K562 (cell line): ENCODE results near the gene RASD2. TPM values are rescaled to one million over a fixed set of nuclear protein-coding genes. Genes with fewer than 3 reads are reported as not detected.
A peak's percentile ranks its signal among the peaks of the same experiment; 100 is the strongest.

Source experiments
- E2F3 ChIP-seq: fragments of 250-450 bp; sonication (Bioruptor Pico); IDR thresholded peaks from 2 replicates; pipeline ENCODE4 v1.4.0; 2020; ENCODE audit warnings: mild to moderate bottlenecking
- ELF1 ChIP-seq: fragments of 200-800 bp; sonication (Bioruptor generic); IDR thresholded peaks from 2 replicates; pipeline ENCODE4 v1.6.1; 2016; ENCODE audit warnings: missing genetic modification characterization, missing compliant biosample characterization
- EP300 ChIP-seq: IDR thresholded peaks from 2 replicates; pipeline ENCODE4 v1.6.1; 2012; ENCODE audit warnings: low read length, improper control_type of control experiment
- FOS ChIP-seq: IDR thresholded peaks from 3 replicates; pipeline ENCODE4 v1.6.1; 2011; ENCODE audit not compliant: insufficient read length; ENCODE audit errors: extremely low read depth
- KAT7 ChIP-seq: sonication (generic); formaldehyde crosslinking; IDR thresholded peaks from 2 replicates; pipeline ENCODE4 v1.8.0; 2022; ENCODE audit warnings: missing genetic modification reagents, mild to moderate bottlenecking, borderline replicate concordance
- KDM5B ChIP-seq: fragments of 200-600 bp; sonication (generic); IDR thresholded peaks from 2 replicates; pipeline ENCODE4 v1.6.1; 2012; ENCODE audit warnings: low read depth, mild to moderate bottlenecking, moderate library complexity, low read length, control low read depth, inconsistent platforms; ENCODE audit not compliant: insufficient replicate concordance
- MYBL2 ChIP-seq, 2 experiments: fragments of 450-650 bp in 1 of 2; sonication (generic) in 1 of 2; formaldehyde crosslinking in 1 of 2; IDR thresholded peaks; 2 replicates each; pipeline versions ENCODE4 v1.6.1 to v1.8.1; 2017 to 2022; ENCODE audit warnings: borderline replicate concordance in 1 of 2, inconsistent platforms in 1 of 2, low read depth in 1 of 2, mild to moderate bottlenecking in 1 of 2, missing genetic modification reagents in 1 of 2, moderate library complexity in 1 of 2
- NBN ChIP-seq: fragments of 450-650 bp; IDR thresholded peaks from 2 replicates; pipeline ENCODE4 v1.6.1; 2016; ENCODE audit warnings: low read depth, mild to moderate bottlenecking
- NR4A1 ChIP-seq, 2 experiments: fragments of 250-450 bp in 1 of 2; fragments of 450-650 bp in 1 of 2; sonication (Bioruptor Pico) in 1 of 2; IDR thresholded peaks; 2 replicates each; pipeline versions ENCODE4 v1.4.0 to v1.6.1; 2016 to 2020; ENCODE audit warnings: mild to moderate bottlenecking in 2 of 2, missing compliant biosample characterization in 1 of 2, missing genetic modification characterization in 1 of 2, moderate library complexity in 1 of 2
- POLR3A ChIP-seq: IDR thresholded peaks from 2 replicates; pipeline ENCODE4 v1.6.1; 2011; ENCODE audit warnings: borderline replicate concordance, mild to moderate bottlenecking, moderate library complexity; ENCODE audit not compliant: insufficient read length, insufficient read depth; ENCODE audit errors: extremely low read depth
- SAFB2 ChIP-seq: fragments of 200-400 bp; formaldehyde crosslinking; IDR thresholded peaks from 2 replicates; pipeline ENCODE4 v1.6.1; 2018; ENCODE audit warnings: borderline replicate concordance, low read length, low read depth, moderate library complexity; ENCODE audit not compliant: severe bottlenecking
- SMARCE1 ChIP-seq: fragments of 450-650 bp; IDR thresholded peaks from 2 replicates; pipeline ENCODE4 v1.7.1; 2016; ENCODE audit warnings: mild to moderate bottlenecking
- SOX6 ChIP-seq: fragments of 450-650 bp; IDR thresholded peaks from 2 replicates; pipeline ENCODE4 v1.6.1; 2014; ENCODE audit warnings: mild to moderate bottlenecking
- TSC22D4 ChIP-seq: fragments of 450-650 bp; IDR thresholded peaks from 2 replicates; pipeline ENCODE4 v1.6.1; 2016; ENCODE audit warnings: missing genetic modification characterization, missing biosample characterization, control low read depth
- XRCC3 ChIP-seq: fragments of 450-650 bp; IDR thresholded peaks from 2 replicates; pipeline ENCODE4 v1.6.1; 2017; ENCODE audit warnings: mild to moderate bottlenecking, moderate library complexity
- ZFP30 ChIP-seq: fragments of 250-450 bp; sonication (Bioruptor Pico); IDR thresholded peaks from 2 replicates; pipeline ENCODE4 v1.8.0; 2022; ENCODE audit warnings: moderate library complexity, mild to moderate bottlenecking, inconsistent platforms, borderline replicate concordance
- ZNF212 ChIP-seq: fragments of 450-650 bp; formaldehyde crosslinking; IDR thresholded peaks from 2 replicates; pipeline ENCODE4 v1.4.0; 2020; ENCODE audit warnings: mild to moderate bottlenecking
- ZNF347 ChIP-seq: fragments of 450-650 bp; formaldehyde crosslinking; IDR thresholded peaks from 2 replicates; pipeline ENCODE4 v1.4.0; 2020; ENCODE audit warnings: low read depth, mild to moderate bottlenecking, moderate library complexity
- ZNF395 ChIP-seq: fragments of 200-800 bp; sonication (Bioruptor generic); IDR thresholded peaks from 2 replicates; pipeline ENCODE4 v1.6.1; 2017; ENCODE audit warnings: missing genetic modification characterization, missing compliant biosample characterization
- ZNF41 ChIP-seq: fragments of 250-450 bp; sonication (Bioruptor Pico); conservative IDR thresholded peaks from 2 replicates; pipeline ENCODE4 v1.4.0; 2020; ENCODE audit warnings: mild to moderate bottlenecking
- ZNF449 ChIP-seq: fragments of 250-450 bp; sonication (Bioruptor Pico); IDR thresholded peaks from 2 replicates; pipeline ENCODE4 v1.8.0; 2022; ENCODE audit warnings: moderate library complexity, mild to moderate bottlenecking, inconsistent platforms
- ZNF76 ChIP-seq: fragments of 250-450 bp; sonication (Bioruptor Pico); IDR thresholded peaks from 2 replicates; pipeline ENCODE4 v1.4.0; 2020; ENCODE audit warnings: mild to moderate bottlenecking, moderate library complexity, borderline replicate concordance
- polyA plus RNA-seq, 8 experiments: library from polyadenylated mRNA; depleted of rRNA in 4 of 8; stranded (reverse) in 5 of 8; unstranded in 3 of 8; fragments of >200 nt; fragmentation: Nextera tagmentation in 2 of 8; fragmentation: Illumina TruSeq in 1 of 8; extraction: Ambion mirVana in 2 of 8; extraction: Trizol in 1 of 8; gene quantifications; 2 replicates each; pipeline versions ENCODE4 v1.2.1 to v1.2.3, GENCODE V29; 2011 to 2014; ENCODE audit warnings: inconsistent platforms in 1 of 8, missing spikeins in 1 of 8
- total RNA-seq, 7 experiments: library from RNA; depleted of rRNA in 6 of 7; stranded (reverse); fragments of >200 nt in 6 of 7; fragmentation: Illumina TruSeq in 2 of 7; extraction: Trizol in 2 of 7; gene quantifications; 2 replicates each; pipeline versions ENCODE4 v1.2.1 to v1.2.3, GENCODE V29; 2011 to 2021; ENCODE audit warnings: low replicate concordance in 1 of 7
- TF ChIP-seq, protein P1 (sequence below): sonication (generic); formaldehyde crosslinking; IDR thresholded peaks from 2 replicates; pipeline ENCODE4 v1.9.0; 2022; ENCODE audit warnings: mild to moderate bottlenecking, missing genetic modification reagents
- TF ChIP-seq, protein P2 (sequence below): fragments of 250-450 bp; sonication (Bioruptor Pico); IDR thresholded peaks from 2 replicates; pipeline ENCODE4 v1.9.0; 2021; ENCODE audit warnings: mild to moderate bottlenecking

RASD2 gene
- total and polyA plus RNA-seq, 9 of the 15 experiments (the other 6 are each of a cell fraction or from before 2014, with no cell fraction given), result 0.05 TPM; not detected in 8

DNA sequence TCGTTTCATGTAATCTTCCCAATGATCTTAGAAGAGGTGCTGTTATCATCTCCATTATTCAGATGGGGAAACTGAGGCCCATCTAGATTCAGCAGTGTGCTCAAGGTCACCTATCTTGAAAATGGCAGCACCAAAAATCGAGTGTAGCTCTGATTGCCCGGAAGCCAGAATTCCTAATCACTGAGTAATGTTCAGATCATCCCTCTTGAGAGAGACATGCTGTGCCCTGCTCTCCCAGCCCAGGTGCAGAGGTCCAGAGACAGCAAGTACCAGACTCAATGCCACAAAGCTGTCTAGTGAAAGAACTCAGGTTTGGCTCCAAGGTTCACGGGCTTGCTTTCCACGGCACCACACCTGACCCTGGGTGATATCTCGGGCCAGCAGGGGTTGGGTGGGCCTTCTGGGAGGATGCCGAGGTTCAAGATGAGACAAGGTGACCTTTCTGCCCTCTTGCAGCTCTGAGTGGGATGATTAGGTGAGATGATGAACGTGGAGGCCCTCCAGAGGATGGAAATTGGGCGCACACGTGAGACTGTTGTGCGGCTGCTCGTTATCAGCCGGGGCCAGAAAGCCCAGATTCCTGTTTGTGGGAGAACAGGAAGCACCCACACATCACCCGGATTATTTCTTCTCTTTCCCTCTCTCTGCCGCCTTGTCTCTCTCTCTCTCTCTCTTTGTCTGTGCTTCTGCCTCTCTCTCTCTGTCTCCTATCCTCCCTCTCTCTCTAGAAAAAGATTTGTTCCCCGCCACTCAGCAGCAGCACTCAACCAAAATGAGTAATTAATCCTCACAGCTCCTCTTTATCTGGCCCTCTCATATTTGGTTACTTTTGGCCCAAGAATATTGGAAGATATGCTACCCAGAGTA is 19.0 kb upstream of the RASD2 start (continued):
- TF ChIP-seq ZNF449 (no peak), POLR3A (no peak), NR4A1 (CRISPR knock-in tag; IDR thresholded peaks at IDR 0.05) (no peak), NR4A1 (tag; IDR thresholded peaks at IDR 0.05) (no peak), ZFP30 (CRISPR knock-in tag) (no peak), ZNF395 (CRISPR knock-in tag) (no peak), SOX6 (peak; percentile 65), ELF1 (tag) (no peak), TSC22D4 (tag) (no peak), KAT7 (CRISPR knock-in tag) (no peak), KDM5B (no peak), SAFB2 (no peak), ZNF347 (no peak), ZNF76 (CRISPR knock-in tag) (no peak), EP300 (peak; percentile 37; the same call in 1 of the 2 replicates), ZNF212 (CRISPR knock-in tag) (peak; percentile 71; the same call in 1 of the 2 replicates), ZNF41 (CRISPR knock-in tag) (no peak), E2F3 (no peak), FOS (no peak), NBN (no peak), XRCC3 (no peak), MYBL2 (IDR thresholded peaks at IDR 0.05; ENCODE audit: low read depth) (no peak), MYBL2 (CRISPR knock-in tag; IDR thresholded peaks at IDR 0.05; ENCODE audit: borderline replicate concordance) (no peak), SMARCE1 (peak; percentile 40; the same call in 1 of the 2 replicates)
- TF ChIP-seq, protein P1, sequence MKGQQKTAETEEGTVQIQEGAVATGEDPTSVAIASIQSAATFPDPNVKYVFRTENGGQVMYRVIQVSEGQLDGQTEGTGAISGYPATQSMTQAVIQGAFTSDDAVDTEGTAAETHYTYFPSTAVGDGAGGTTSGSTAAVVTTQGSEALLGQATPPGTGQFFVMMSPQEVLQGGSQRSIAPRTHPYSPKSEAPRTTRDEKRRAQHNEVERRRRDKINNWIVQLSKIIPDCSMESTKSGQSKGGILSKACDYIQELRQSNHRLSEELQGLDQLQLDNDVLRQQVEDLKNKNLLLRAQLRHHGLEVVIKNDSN (CRISPR knock-in tag), result no peak
- TF ChIP-seq, protein P2, sequence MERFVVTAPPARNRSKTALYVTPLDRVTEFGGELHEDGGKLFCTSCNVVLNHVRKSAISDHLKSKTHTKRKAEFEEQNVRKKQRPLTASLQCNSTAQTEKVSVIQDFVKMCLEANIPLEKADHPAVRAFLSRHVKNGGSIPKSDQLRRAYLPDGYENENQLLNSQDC, result no peak
